HG03159 (cell line): ENCODE data around the gene PPIH.
"Not testable (repeated sequence)": the region's sequence is repeated elsewhere in the genome, so short reads cannot be mapped to it uniquely, and the experiment has no call there.

Experiments
- ATAC-seq: cut with Tn5 transposase; IDR thresholded peaks from one replicate; pipeline ENCODE4 v1.9.1; 2021; ENCODE audit warnings: mild to moderate bottlenecking, moderate library complexity; ENCODE audit not compliant: unreplicated experiment

PPIH gene

DNA sequence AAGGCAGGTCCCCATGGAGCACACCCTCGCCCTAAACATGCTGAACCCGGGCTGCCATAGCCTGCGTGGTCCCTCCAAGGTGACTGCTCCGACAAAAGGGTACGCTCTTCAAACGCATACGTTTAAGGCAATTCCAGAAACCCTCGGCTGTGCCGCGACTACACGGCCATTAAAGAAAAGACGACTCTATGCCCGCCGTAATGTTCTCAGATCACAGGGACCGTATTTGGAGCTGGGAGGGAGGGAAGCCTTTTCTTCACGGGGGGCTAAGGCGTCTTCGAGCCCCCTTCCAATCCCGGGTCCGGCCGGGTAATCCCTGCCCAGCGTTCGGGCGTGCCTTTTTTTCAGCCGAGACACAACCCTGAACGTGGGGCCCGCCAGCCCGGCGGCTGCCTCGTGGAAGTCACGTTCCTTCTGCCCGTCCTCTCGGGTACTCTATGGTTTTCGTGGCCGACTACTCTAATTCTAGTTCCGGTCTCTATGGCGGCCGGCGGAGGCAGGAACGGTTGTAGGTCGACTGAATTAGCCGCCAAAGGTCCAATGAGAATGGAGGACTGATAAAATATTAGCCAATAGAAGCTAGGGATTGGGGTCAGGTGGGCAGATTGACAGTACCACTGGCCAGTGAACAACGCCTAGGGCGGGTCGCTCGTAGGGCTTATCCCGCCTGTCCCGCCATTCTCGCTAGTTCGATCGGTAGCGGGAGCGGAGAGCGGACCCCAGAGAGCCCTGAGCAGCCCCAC, 23.7 kb downstream of the PPIH start, which contains the start of gene YBX1:
TSS of gene YBX1 (plus strand) at position 678 of the 743 bp plus-strand sequence. CDS start 148 bp downstream, outside the sequence.
- ATAC-seq = peak; percentile 92

DNA sequence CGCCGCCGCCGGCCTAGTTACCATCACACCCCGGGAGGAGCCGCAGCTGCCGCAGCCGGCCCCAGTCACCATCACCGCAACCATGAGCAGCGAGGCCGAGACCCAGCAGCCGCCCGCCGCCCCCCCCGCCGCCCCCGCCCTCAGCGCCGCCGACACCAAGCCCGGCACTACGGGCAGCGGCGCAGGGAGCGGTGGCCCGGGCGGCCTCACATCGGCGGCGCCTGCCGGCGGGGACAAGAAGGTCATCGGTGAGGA, 24.2 kb downstream of the PPIH start:
- peak; percentile 12 for ATAC-seq

DNA sequence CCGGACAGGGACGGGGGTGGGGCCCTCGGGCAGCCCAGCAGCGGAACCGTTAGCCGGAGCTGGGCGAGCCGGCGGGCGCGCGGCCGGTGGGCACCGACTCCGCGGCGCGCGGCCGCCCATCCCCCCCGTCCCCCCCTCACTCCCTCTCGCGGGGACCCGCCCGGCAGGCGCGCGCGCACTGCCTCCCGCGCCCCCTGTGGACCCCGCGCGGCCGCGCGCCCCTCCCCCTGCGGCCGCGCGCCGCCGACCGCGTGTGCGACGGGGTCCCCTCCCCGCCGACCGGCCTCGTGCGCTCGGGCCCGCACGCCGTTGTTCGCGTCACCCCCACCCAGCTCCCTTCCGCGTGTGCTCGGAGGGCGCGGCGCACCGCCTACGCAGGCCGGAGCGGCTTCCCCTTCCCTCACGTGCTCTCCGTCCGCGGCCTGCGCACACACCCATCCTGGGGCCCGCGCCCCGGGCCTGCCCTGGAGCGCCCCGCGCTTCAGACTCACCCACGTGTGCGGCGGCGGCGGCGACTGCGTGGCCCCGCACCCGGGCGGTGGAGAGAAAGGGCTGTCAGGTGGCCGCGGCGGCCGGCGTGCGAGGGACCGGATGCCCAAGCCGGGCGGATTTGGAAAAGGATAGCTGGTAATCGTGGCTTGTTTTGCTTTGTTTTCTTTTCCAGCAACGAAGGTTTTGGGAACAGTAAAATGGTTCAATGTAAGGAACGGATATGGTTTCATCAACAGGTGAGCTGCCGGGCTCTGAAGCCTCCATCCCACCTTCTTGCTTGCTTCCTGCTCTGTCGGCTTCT, 24.7 kb downstream of the PPIH start:
- ATAC-seq = peak; percentile 44

DNA sequence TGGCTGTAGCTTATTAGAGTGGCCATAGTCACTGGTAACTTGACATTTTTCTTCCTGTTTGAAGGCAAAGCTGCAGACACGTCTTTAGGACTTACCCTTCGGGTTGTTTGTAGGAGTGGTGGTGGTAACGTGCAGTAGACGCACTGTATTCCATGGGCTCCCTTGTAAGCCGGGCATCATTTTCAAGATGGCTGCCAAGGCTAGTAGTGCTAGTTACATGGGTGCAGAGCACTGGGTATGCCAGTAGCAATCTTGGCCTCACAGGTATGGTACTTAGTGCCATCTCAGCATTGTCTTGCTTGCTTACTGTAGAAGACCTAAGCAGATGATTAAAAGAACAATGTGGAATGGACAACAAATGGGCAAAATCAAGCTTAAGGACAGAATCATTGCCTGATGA, 25.9 kb downstream of the PPIH start:
- no peak for ATAC-seq

DNA sequence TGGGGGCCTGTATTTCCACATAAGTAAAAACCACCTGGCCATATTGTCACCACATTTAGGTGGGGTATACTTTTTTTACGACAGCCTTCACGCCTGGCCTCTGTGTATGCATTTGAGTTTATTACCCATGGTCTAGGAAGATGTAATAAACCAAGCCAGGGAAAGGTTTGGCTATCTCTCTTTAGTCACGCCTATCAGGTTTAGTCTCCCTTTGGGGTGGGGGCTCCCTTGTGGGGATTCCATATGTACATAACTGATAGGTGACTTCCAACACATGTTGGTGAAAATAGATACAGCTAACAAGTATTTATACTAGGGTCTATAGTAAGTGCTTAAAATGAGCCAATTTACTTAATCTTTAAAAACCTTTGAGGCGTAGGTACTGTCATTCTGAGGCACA, 28.2 kb downstream of the PPIH start:
- ATAC-seq = no peak

- ATAC-seq = no peak
Measured at GRCh38 chr1:42689912-42690311, 31.7 kb downstream of the PPIH start.

GRCh38 chr1:42690477-42691156, 32.4 kb downstream of the PPIH start:
- ATAC-seq = no peak

DNA sequence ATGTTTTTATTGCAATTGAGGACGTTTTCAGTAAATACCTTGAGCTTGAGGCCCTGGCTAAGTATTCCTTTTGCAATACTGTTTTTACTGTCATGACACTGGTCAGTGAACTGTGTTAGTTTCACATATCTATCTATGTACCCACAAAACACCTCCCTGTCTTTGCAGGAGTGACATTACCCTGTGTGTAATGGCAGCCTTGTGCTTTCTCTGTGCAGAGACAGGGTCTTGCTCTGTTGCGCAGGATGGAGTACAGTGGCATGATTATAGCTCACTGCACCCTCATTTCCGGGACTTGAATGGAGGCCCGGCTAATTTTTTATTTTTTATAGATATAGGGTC, 32.9 kb downstream of the PPIH start:
- ATAC-seq = no peak

GRCh38 chr1:42692461-42692860, 34.2 kb downstream of the PPIH start:
- ATAC-seq = no peak

GRCh38 chr1:42692911-42693310, 34.7 kb downstream of the PPIH start:
- no peak for ATAC-seq

- ATAC-seq = no peak
Measured at GRCh38 chr1:42698081-42698813, 40.0 kb downstream of the PPIH start.

- no peak for ATAC-seq
Measured at GRCh38 chr1:42700006-42700405, 41.8 kb downstream of the PPIH start.

GRCh38 chr1:42703888-42704464, 45.8 kb downstream of the PPIH start:
- no peak for ATAC-seq

- ATAC-seq = not testable (repeated sequence)
Measured at GRCh38 chr1:42712808-42713207, 54.6 kb downstream of the PPIH start.

- ATAC-seq = no peak
Measured at GRCh38 chr1:42713293-42713692, 55.1 kb downstream of the PPIH start.

DNA sequence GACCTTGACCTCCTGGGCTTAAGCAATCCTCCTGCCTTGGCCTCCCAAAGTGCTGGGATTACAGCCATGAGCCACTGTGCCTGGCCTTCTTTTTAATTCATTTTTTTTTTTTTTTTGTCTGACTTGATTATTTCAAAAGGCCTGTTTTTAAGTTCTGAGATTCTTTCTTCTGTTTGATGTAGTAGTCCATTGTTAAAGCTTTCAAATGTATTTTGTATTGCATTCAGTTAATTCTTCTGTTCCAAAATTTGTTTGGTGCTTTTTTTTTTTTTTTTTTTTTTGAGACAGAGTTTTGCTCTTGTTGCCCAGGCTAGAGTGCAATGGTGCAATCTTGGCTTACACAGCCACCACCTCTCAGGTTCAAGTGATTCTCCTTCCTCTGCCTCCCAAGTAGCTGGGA, 56.2 kb downstream of the PPIH start:
- ATAC-seq = not testable (repeated sequence)

- no peak for ATAC-seq
Measured at GRCh38 chr1:42720868-42721267, 62.6 kb downstream of the PPIH start.

GRCh38 chr1:42721926-42722325, 63.7 kb downstream of the PPIH start:
- ATAC-seq = no peak

GRCh38 chr1:42722403-42722802, 64.2 kb downstream of the PPIH start:
- ATAC-seq = not testable (repeated sequence)

GRCh38 chr1:42723511-42723910, 65.3 kb downstream of the PPIH start:
- ATAC-seq = no peak

DNA sequence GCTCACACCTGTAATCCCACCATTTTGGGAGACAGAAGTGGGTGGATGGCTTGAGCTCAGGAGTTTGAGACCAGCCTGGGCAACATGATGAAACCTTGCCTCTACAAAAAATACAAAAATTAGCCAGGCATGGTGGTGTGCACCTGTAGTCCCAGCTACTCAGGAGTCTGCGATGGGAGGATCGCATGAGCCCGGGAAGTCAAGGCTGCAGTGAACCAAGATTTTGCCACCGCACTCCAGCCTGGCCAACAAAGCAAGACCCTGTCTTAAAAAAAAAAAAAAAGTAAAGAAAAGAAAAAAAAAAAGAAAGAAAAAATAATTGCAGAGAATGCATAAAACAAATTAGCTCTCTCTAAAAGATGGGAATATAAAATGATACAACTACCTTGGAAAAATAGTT, 67.6 kb downstream of the PPIH start:
- not testable (repeated sequence) for ATAC-seq
